GM23338 (cell line): ENCODE data around the gene ZNF385B. TPM values are rescaled to one million over a fixed set of nuclear protein-coding genes. Genes with fewer than 3 reads are reported as not detected.

Source experiments
- ATAC-seq: fragments of 200-7000 bp; cut with Tn5 transposase; 3 replicates; pipeline ENCODE4 v1.9.1; 2020
- DNase-seq: peaks from one replicate; pipeline ENCODE4 v3.0.0-alpha.2; 2015; ENCODE audit warnings: low spot score
- H2AFZ ChIP-seq: fragments of 200-600 bp; sonication (generic); 2 replicates; pipeline ENCODE4 v1.8.0; 2016; ENCODE audit warnings: antibody characterized with exemption, mild to moderate bottlenecking, moderate library complexity
- H3F3A ChIP-seq: fragments of 200-600 bp; sonication (generic); replicated peaks from 2 replicates; pipeline ENCODE4 v1.8.0; 2017; ENCODE audit warnings: antibody characterized with exemption, mixed run types, low read depth
- H3K27ac ChIP-seq: fragments of 200-600 bp; sonication (generic); 2 replicates; pipeline ENCODE4 v1.6.1; 2016; ENCODE audit warnings: low read depth
- H3K27me3 ChIP-seq: fragments of 200-600 bp; sonication (generic); 2 replicates; pipeline ENCODE4 v1.8.0; 2016; ENCODE audit warnings: mild to moderate bottlenecking, mixed run types, moderate library complexity; ENCODE audit not compliant: insufficient read depth
- H3K36me3 ChIP-seq: fragments of 200-600 bp; sonication (generic); 2 replicates; pipeline ENCODE4 v1.8.0; 2016; ENCODE audit warnings: mild to moderate bottlenecking; ENCODE audit not compliant: insufficient read depth
- H3K4me1 ChIP-seq: fragments of 200-600 bp; sonication (generic); 2 replicates; pipeline ENCODE4 v1.8.0; 2016; ENCODE audit warnings: mild to moderate bottlenecking, moderate library complexity; ENCODE audit not compliant: insufficient read depth
- H3K4me2 ChIP-seq: fragments of 200-600 bp; sonication (generic); 2 replicates; pipeline ENCODE4 v1.7.1; 2017; ENCODE audit warnings: mixed run types
- H3K4me3 ChIP-seq: fragments of 200-600 bp; sonication (generic); 2 replicates; pipeline ENCODE4 v1.6.1; 2016; ENCODE audit warnings: mixed run types
- H3K79me2 ChIP-seq: fragments of 200-600 bp; sonication (generic); replicated peaks from 2 replicates; pipeline ENCODE4 v1.8.0; 2017; ENCODE audit warnings: mild to moderate bottlenecking; ENCODE audit not compliant: insufficient read depth
- H3K9me2 ChIP-seq: fragments of 200-600 bp; sonication (generic); 2 replicates; pipeline ENCODE4 v1.8.0; 2017; ENCODE audit not compliant: insufficient read depth
- H4K20me1 ChIP-seq: fragments of 200-600 bp; sonication (generic); replicated peaks from 2 replicates; pipeline ENCODE4 v1.8.0; 2017; ENCODE audit warnings: mild to moderate bottlenecking; ENCODE audit not compliant: insufficient read depth
- H3K27ac Mint-ChIP-seq: 2 replicates; pipeline ENCODE4 v1.8.0; 2020; ENCODE audit warnings: inconsistent platforms, mild to moderate bottlenecking, moderate library complexity, mixed read lengths
- H3K27me3 Mint-ChIP-seq: 3 replicates; pipeline ENCODE4 v1.8.0; 2022; ENCODE audit warnings: low read depth, mild to moderate bottlenecking, moderate library complexity, mixed read lengths, inconsistent platforms; ENCODE audit not compliant: insufficient read depth, poor library complexity
- H3K36me3 Mint-ChIP-seq: 3 replicates; pipeline ENCODE4 v1.8.0; 2021; ENCODE audit warnings: low read depth, mild to moderate bottlenecking, inconsistent platforms, moderate library complexity, mixed read lengths
- H3K4me1 Mint-ChIP-seq: 3 replicates; pipeline ENCODE4 v1.8.0; 2020; ENCODE audit warnings: mild to moderate bottlenecking, inconsistent platforms, mixed read lengths
- H3K4me3 Mint-ChIP-seq: 3 replicates; pipeline ENCODE4 v1.8.0; 2021; ENCODE audit warnings: moderate library complexity, mild to moderate bottlenecking, inconsistent platforms, mixed read lengths
- H3K9me3 Mint-ChIP-seq: 3 replicates; pipeline ENCODE4 v1.8.0; 2020; ENCODE audit warnings: moderate library complexity, mild to moderate bottlenecking, inconsistent platforms, mixed read lengths
- CREB1 ChIP-seq: fragments of 250-450 bp; sonication (Bioruptor Pico); IDR thresholded peaks from 2 replicates; pipeline ENCODE4 v1.5.0; 2020; ENCODE audit warnings: low read depth, mild to moderate bottlenecking, moderate library complexity
- CTCF ChIP-seq, 2 experiments: fragments of 200-600 bp in 1 of 2; sonication (generic) in 1 of 2; conservative IDR thresholded peaks; 2 replicates each; pipeline versions ENCODE4 v1.5.1 to v1.6.1; 2016 to 2017; ENCODE audit warnings: antibody characterized with exemption in 2 of 2, low read depth in 2 of 2, mild to moderate bottlenecking in 2 of 2, moderate library complexity in 1 of 2
- ETS1 ChIP-seq: IDR thresholded peaks from 2 replicates; pipeline ENCODE4 v1.6.1; 2016; ENCODE audit warnings: antibody characterized with exemption
- EZH2 ChIP-seq: fragments of 200-600 bp; sonication (generic); IDR thresholded peaks from one replicate; pipeline ENCODE4 v1.8.0; 2017; ENCODE audit warnings: antibody characterized with exemption, mild to moderate bottlenecking, low read depth; ENCODE audit not compliant: unreplicated experiment
- EZH2phosphoT487 ChIP-seq: fragments of 200-600 bp; sonication (generic); IDR thresholded peaks from one replicate; pipeline ENCODE4 v1.8.1; 2018; ENCODE audit warnings: antibody characterized with exemption; ENCODE audit not compliant: unreplicated experiment
- JUNB ChIP-seq: IDR thresholded peaks from one replicate; pipeline ENCODE4 v1.6.1; 2016; ENCODE audit warnings: antibody characterized with exemption; ENCODE audit not compliant: unreplicated experiment
- NANOG ChIP-seq: IDR thresholded peaks from 2 replicates; pipeline ENCODE4 v1.6.1; 2016; ENCODE audit warnings: antibody characterized with exemption, borderline replicate concordance
- POLR2AphosphoS5 ChIP-seq: IDR thresholded peaks from 2 replicates; pipeline ENCODE4 v1.6.1; 2016; ENCODE audit warnings: antibody characterized with exemption, low read depth
- REST ChIP-seq: IDR thresholded peaks from one replicate; pipeline ENCODE4 v1.6.1; 2018; ENCODE audit warnings: antibody characterized with exemption; ENCODE audit not compliant: unreplicated experiment
- STAT1 ChIP-seq: IDR thresholded peaks from one replicate; pipeline ENCODE4 v1.6.1; 2016; ENCODE audit warnings: antibody characterized with exemption; ENCODE audit not compliant: unreplicated experiment
- ZNF114 ChIP-seq: fragments of 250-450 bp; sonication (Bioruptor Pico); IDR thresholded peaks from 2 replicates; pipeline ENCODE4 v1.5.0; 2020; ENCODE audit warnings: mild to moderate bottlenecking, moderate library complexity
- ZNF331 ChIP-seq: fragments of 250-450 bp; sonication (Bioruptor Pico); IDR thresholded peaks from 2 replicates; pipeline ENCODE4 v1.5.0; 2020; ENCODE audit warnings: low read depth, mild to moderate bottlenecking, moderate library complexity
- ZNF462 ChIP-seq: fragments of 250-450 bp; sonication (Bioruptor Pico); IDR thresholded peaks from 2 replicates; pipeline ENCODE4 v1.5.0; 2020; ENCODE audit warnings: mild to moderate bottlenecking, moderate library complexity
- polyA plus RNA-seq: library from polyadenylated mRNA; unstranded; fragments of >200 nt; fragmentation: Nextera tagmentation; extraction: Ambion mirVana; gene quantifications from 2 replicates; pipeline ENCODE4 v1.2.1, GENCODE V29; 2016
- total RNA-seq: library from RNA; depleted of rRNA; stranded (reverse); fragments of >200 nt; shearing (Covaris generic); gene quantifications from 2 replicates; pipeline ENCODE4 v1.2.3, GENCODE V29; 2014

The ZNF385B gene
- total and polyA plus RNA-seq, 2 experiments from 2014 or later: 1.5 to 4.6 TPM

DNA sequence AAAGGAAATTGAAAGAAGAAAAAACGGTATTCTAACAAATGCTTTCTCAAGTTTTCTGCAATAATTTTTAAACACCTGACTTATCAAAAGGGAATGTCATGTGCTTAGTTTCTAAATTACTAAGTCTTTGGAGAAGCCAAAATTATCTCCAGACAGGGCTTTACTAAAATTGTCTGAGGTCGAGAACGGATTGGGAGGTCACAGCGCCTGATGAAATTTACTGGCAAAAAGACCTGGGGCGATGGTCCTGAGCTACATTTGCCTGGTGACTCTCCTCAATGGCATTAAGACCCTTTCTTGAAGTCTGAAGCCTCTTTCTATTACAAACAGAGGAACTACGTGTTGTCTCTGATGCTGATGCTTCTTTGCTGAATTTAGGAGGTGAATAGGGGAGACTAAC lies 305.0 kb downstream of the ZNF385B start:
- no peak for ATAC-seq
- Mint-ChIP-seq H3K27me3 (no peaks in the 10 kb centered on the region), H3K4me1 (peaks cover 8% of the 10 kb centered on the region), H3K36me3 (no peaks in the 10 kb centered on the region), H3K9me3 (no peaks in the 10 kb centered on the region), H3K4me3 (no peak overlapping the region), H3K27ac (no peak overlapping the region)
- Histone ChIP-seq H2AFZ (no peak overlapping the region), H3K4me1 (peaks cover 23% of the 10 kb centered on the region), H4K20me1 (no peaks in the 10 kb centered on the region), H3K27me3 (no peaks in the 10 kb centered on the region), H3K79me2 (no peaks in the 10 kb centered on the region), H3K4me3 (no peak overlapping the region), H3K36me3 (no peaks in the 10 kb centered on the region), H3F3A (no peaks in the 10 kb centered on the region), H3K27ac (no peak overlapping the region), H3K4me2 (no peak overlapping the region), H3K9me2 (no peaks in the 10 kb centered on the region)
- no peak for DNase-seq
- TF ChIP-seq NANOG: no peak
- no peak for TF ChIP-seq JUNB
- no peak for TF ChIP-seq POLR2AphosphoS5
- TF ChIP-seq ZNF331: no peak
- no peak for TF ChIP-seq STAT1
- TF ChIP-seq ETS1: no peak
- TF ChIP-seq CTCF (conservative IDR thresholded peaks at IDR 0.05; ENCODE audit: low read depth in 2 of 2): no peak
- TF ChIP-seq ZNF462 (CRISPR knock-in tag): no peak
- TF ChIP-seq REST: no peak
- TF ChIP-seq CREB1 (CRISPR knock-in tag): no peak
- no peak for TF ChIP-seq ZNF114 (CRISPR knock-in tag)
- no peak for TF ChIP-seq EZH2phosphoT487
- no peak for TF ChIP-seq EZH2
